ENCODE data around the gene ARID2. TPM values are rescaled to one million over a fixed set of nuclear protein-coding genes. Genes with fewer than 3 reads are reported as not detected.

Gene ARID2
- polyA plus RNA-seq, 1 donor from 2014 or later: 20.6 TPM

GRCh38 chr12:45773747-45774146 is 44.2 kb downstream of the ARID2 start:
- peaks cover 20% of the 10 kb centered on the region for H3K79me2 ChIP-seq (replicated peaks; ENCODE audit: insufficient read depth, low read length)
- H3K9ac ChIP-seq (ENCODE audit: low read length): no peak overlapping the region
- TF ChIP-seq EZH2 (IDR thresholded peaks at IDR 0.05; ENCODE audit: borderline replicate concordance, insufficient read depth, low read length, poor library complexity, severe bottlenecking) (no peak), EP300 (conservative IDR thresholded peaks at IDR 0.05; ENCODE audit: poor library complexity, severe bottlenecking) (no peak), RAD21 (conservative IDR thresholded peaks at IDR 0.05) (no peak), REST (IDR thresholded peaks at IDR 0.05; ENCODE audit: borderline replicate concordance) (no peak), POLR2AphosphoS5 (IDR thresholded peaks at IDR 0.05) (no peak), TAF1 (IDR thresholded peaks at IDR 0.05; ENCODE audit: low read depth) (no peak)
- no peak overlapping the region for H2AFZ ChIP-seq (ENCODE audit: low read depth, low read length)
- H3K27me3 ChIP-seq (ENCODE audit: insufficient read depth, low read depth, low read length): no peaks in the 10 kb centered on the region
- H3K4me3 ChIP-seq (ENCODE audit: low read length): no peak overlapping the region
- no peaks in the 10 kb centered on the region for H3F3A ChIP-seq (ENCODE audit: insufficient read depth, low read length, poor library complexity, severe bottlenecking)
- H3K4me2 ChIP-seq (ENCODE audit: low read length): no peak overlapping the region
- no peaks in the 10 kb centered on the region for H3K9me2 ChIP-seq (ENCODE audit: insufficient read depth, low read length)
- H3K9me3 ChIP-seq (ENCODE audit: low read length): no peaks in the 10 kb centered on the region
- no peaks in the 10 kb centered on the region for H3K36me3 ChIP-seq (ENCODE audit: insufficient read depth, low read length)
- H3K27ac ChIP-seq (ENCODE audit: low read length): no peak overlapping the region
- no peaks in the 10 kb centered on the region for H4K20me1 ChIP-seq (ENCODE audit: insufficient read depth)

GRCh38 chr12:45774508-45775162 is 45.1 kb downstream of the ARID2 start:
- Histone ChIP-seq H3K36me3 (ENCODE audit: insufficient read depth, low read length) (no peaks in the 10 kb centered on the region), H3K4me3 (ENCODE audit: low read length) (no peak overlapping the region), H3K27me3 (ENCODE audit: insufficient read depth, low read depth, low read length) (no peaks in the 10 kb centered on the region), H3K4me2 (ENCODE audit: low read length) (no peak overlapping the region), H4K20me1 (ENCODE audit: insufficient read depth) (no peaks in the 10 kb centered on the region), H3K79me2 (replicated peaks; ENCODE audit: insufficient read depth, low read length) (peaks cover 23% of the 10 kb centered on the region), H2AFZ (ENCODE audit: low read depth, low read length) (no peak overlapping the region), H3F3A (ENCODE audit: insufficient read depth, low read length, poor library complexity, severe bottlenecking) (no peaks in the 10 kb centered on the region), H3K27ac (ENCODE audit: low read length) (no peak overlapping the region), H3K9me2 (ENCODE audit: insufficient read depth, low read length) (no peaks in the 10 kb centered on the region), H3K9ac (ENCODE audit: low read length) (no peak overlapping the region), H3K9me3 (ENCODE audit: low read length) (no peaks in the 10 kb centered on the region)
- TF ChIP-seq SMC3 (conservative IDR thresholded peaks at IDR 0.05; ENCODE audit: poor library complexity) (no peak), EP300 (conservative IDR thresholded peaks at IDR 0.05; ENCODE audit: poor library complexity, severe bottlenecking) (no peak), CTCF (IDR thresholded peaks at IDR 0.05; ENCODE audit: poor library complexity, severe bottlenecking) (no peak), TAF1 (IDR thresholded peaks at IDR 0.05; ENCODE audit: low read depth) (no peak), MXI1 (conservative IDR thresholded peaks at IDR 0.05; ENCODE audit: poor library complexity, severe bottlenecking) (no peak), REST (IDR thresholded peaks at IDR 0.05; ENCODE audit: borderline replicate concordance) (no peak), RAD21 (conservative IDR thresholded peaks at IDR 0.05) (no peak), EZH2 (IDR thresholded peaks at IDR 0.05; ENCODE audit: borderline replicate concordance, insufficient read depth, low read length, poor library complexity, severe bottlenecking) (no peak), POLR2AphosphoS5 (IDR thresholded peaks at IDR 0.05) (no peak)

Data from neural cell (in vitro differentiated cells).